HepG2 (cell line): ENCODE measurements around the gene HLF. TPM values are rescaled to one million over a fixed set of nuclear protein-coding genes. Genes with fewer than 3 reads are reported as not detected.

ENCODE experiments used
- ADNP ChIP-seq: sonication (generic); formaldehyde crosslinking; IDR thresholded peaks from 2 replicates; pipeline ENCODE4 v1.4.0; 2020; ENCODE audit warnings: missing genetic modification reagents
- ARID4A ChIP-seq: sonication (generic); formaldehyde crosslinking; IDR thresholded peaks from 2 replicates; pipeline ENCODE4 v1.5.0; 2020; ENCODE audit warnings: mild to moderate bottlenecking, missing genetic modification reagents, borderline replicate concordance
- CC2D1A ChIP-seq: sonication (generic); formaldehyde crosslinking; IDR thresholded peaks from 2 replicates; pipeline ENCODE4 v1.8.1; 2023; ENCODE audit warnings: mild to moderate bottlenecking, missing genetic modification reagents
- ELF4 ChIP-seq: sonication (generic); formaldehyde crosslinking; IDR thresholded peaks from 2 replicates; pipeline ENCODE4 v1.5.0; 2020; ENCODE audit warnings: missing genetic modification reagents, mild to moderate bottlenecking, moderate library complexity, borderline replicate concordance
- IRF2 ChIP-seq: IDR thresholded peaks from 2 replicates; pipeline ENCODE4 v1.6.1; 2018; ENCODE audit warnings: missing genetic modification reagents, missing compliant biosample characterization
- MZF1 ChIP-seq: sonication (generic); formaldehyde crosslinking; IDR thresholded peaks from 2 replicates; pipeline ENCODE4 v1.8.1; 2023; ENCODE audit warnings: mild to moderate bottlenecking, missing genetic modification reagents, borderline replicate concordance
- NR2C2 ChIP-seq: sonication (generic); formaldehyde crosslinking; IDR thresholded peaks from 2 replicates; pipeline ENCODE4 v1.4.0; 2020; ENCODE audit warnings: missing genetic modification reagents, mild to moderate bottlenecking, moderate library complexity, borderline replicate concordance
- ZBTB40 ChIP-seq, 2 experiments: fragments of 450-650 bp in 1 of 2; sonication (generic) in 1 of 2; formaldehyde crosslinking in 1 of 2; IDR thresholded peaks; 2 replicates each; pipeline versions ENCODE4 v1.6.1 to v1.8.0; 2016 to 2022; ENCODE audit warnings: antibody characterized with exemption in 1 of 2, mild to moderate bottlenecking in 1 of 2, missing genetic modification reagents in 1 of 2
- ZNF441 ChIP-seq: sonication (generic); formaldehyde crosslinking; IDR thresholded peaks from 2 replicates; pipeline ENCODE4 v1.7.0; 2021; ENCODE audit warnings: missing genetic modification reagents, borderline replicate concordance
- ZNF513 ChIP-seq: sonication (generic); formaldehyde crosslinking; conservative IDR thresholded peaks from 2 replicates; pipeline ENCODE4 v1.5.0; 2020; ENCODE audit warnings: missing genetic modification reagents
- ZNF724P ChIP-seq: sonication (generic); formaldehyde crosslinking; IDR thresholded peaks from 2 replicates; pipeline ENCODE4 v1.8.0; 2022; ENCODE audit warnings: missing genetic modification reagents, borderline replicate concordance
- polyA plus RNA-seq, 8 experiments: library from polyadenylated mRNA; depleted of rRNA in 3 of 8; stranded (reverse) in 7 of 8; unstranded in 1 of 8; fragments of >200 nt; fragmentation: Illumina TruSeq in 4 of 8; extraction: Trizol in 4 of 8; gene quantifications; 2 replicates each; pipeline versions ENCODE4 v1.2.1 to v1.2.3, GENCODE V29; 2011 to 2016; ENCODE audit warnings: low read depth in 4 of 8, missing spikeins in 1 of 8, mixed read lengths in 1 of 8; ENCODE audit not compliant: insufficient read depth in 1 of 8
- total RNA-seq, 5 experiments: library from RNA; depleted of rRNA; stranded (reverse); fragments of >200 nt; fragmentation: Illumina TruSeq; extraction: Trizol; gene quantifications; 2 replicates each; pipeline ENCODE4 v1.2.3, GENCODE V29; 2016; ENCODE audit warnings: low read depth in 1 of 5

The HLF gene
- total and polyA plus RNA-seq, 2 of the 13 experiments (the other 11 are each of a cell fraction or from before 2014, with no cell fraction given) = 202 to 346 TPM

GRCh38 chr17:55285340-55286301 is 20.9 kb downstream of the HLF start (continued):
- TF ChIP-seq ZBTB40 (IDR thresholded peaks at IDR 0.05) (no peak), ZBTB40 (CRISPR knock-in tag; IDR thresholded peaks at IDR 0.05) (peak; percentile 92), ZNF513 (CRISPR knock-in tag) (no peak), ADNP (CRISPR knock-in tag) (0 out of 2 replicates have a peak, but pooled peaks have one; percentile 30), MZF1 (CRISPR knock-in tag) (no peak), CC2D1A (CRISPR knock-in tag) (no peak), IRF2 (CRISPR knock-in tag) (peak; percentile 63), ELF4 (no peak), ARID4A (CRISPR knock-in tag) (peak; percentile 49; the same call in 1 of the 2 replicates), NR2C2 (CRISPR knock-in tag) (no peak; the same call in 1 of the 2 replicates), ZNF724P (CRISPR knock-in tag) (no peak), ZNF441 (CRISPR knock-in tag) (peak; percentile 72)
